Naive B cell (primary cell): ENCODE measurements around the gene HNRNPUL1. TPM values are rescaled to one million over a fixed set of nuclear protein-coding genes. Genes with fewer than 3 reads are reported as not detected.
A peak's percentile ranks its signal among the peaks of the same experiment; 100 is the strongest.

ENCODE experiments used
- ATAC-seq, 2 donors: fragments of 150-1000 bp; cut with Tn5 transposase; 2 replicates each; pipeline ENCODE4 v1.10.0; 2021; ENCODE audit warnings: low read depth in 2 of 2, mild to moderate bottlenecking in 2 of 2, moderate library complexity in 2 of 2
- DNase-seq: peaks from one replicate; pipeline ENCODE4 v3.0.0; 2022
- H3K27ac Mint-ChIP-seq, 6 donors: one replicate each; pipeline ENCODE4 v1.8.0; 2020 to 2022; ENCODE audit warnings: mild to moderate bottlenecking in 6 of 6, mixed read lengths in 6 of 6, moderate library complexity in 5 of 6, inconsistent platforms in 2 of 6
- H3K27me3 Mint-ChIP-seq, 3 donors: one replicate each; pipeline ENCODE4 v1.8.0; 2021 to 2022; ENCODE audit warnings: mixed read lengths in 3 of 3, mild to moderate bottlenecking in 1 of 3
- H3K36me3 Mint-ChIP-seq, 2 donors: one replicate each; pipeline ENCODE4 v1.8.0; 2020 to 2022; ENCODE audit warnings: mixed read lengths in 2 of 2, inconsistent platforms in 1 of 2, mild to moderate bottlenecking in 1 of 2
- H3K4me1 Mint-ChIP-seq, 3 donors: one replicate each; pipeline ENCODE4 v1.8.0; 2020 to 2022; ENCODE audit warnings: mixed read lengths in 3 of 3, inconsistent platforms in 1 of 3, mild to moderate bottlenecking in 1 of 3, moderate library complexity in 1 of 3
- H3K4me3 Mint-ChIP-seq, 8 donors: one replicate each; pipeline ENCODE4 v1.8.0; 2020 to 2022; ENCODE audit warnings: mild to moderate bottlenecking in 8 of 8, mixed read lengths in 8 of 8, moderate library complexity in 8 of 8, inconsistent platforms in 2 of 8
- H3K9me3 Mint-ChIP-seq, 7 donors: one replicate each; pipeline ENCODE4 v1.8.0; 2020 to 2022; ENCODE audit warnings: mixed read lengths in 7 of 7, mild to moderate bottlenecking in 5 of 7, inconsistent platforms in 2 of 7, moderate library complexity in 1 of 7
- polyA plus RNA-seq, 6 donors: library from polyadenylated mRNA; unstranded; fragments of 300-500 nt; fragmentation: Illumina TruSeq; gene quantifications; one replicate each; pipeline ENCODE4 v1.2.3, GENCODE V29; 2021; ENCODE audit warnings: low read depth in 6 of 6

The HNRNPUL1 gene
- polyA plus RNA-seq, 6 donors from 2014 or later: 26.2 to 85.3 (median 54.4) TPM

GRCh38 chr19:41241859-41242258, 22.3 kb upstream of the HNRNPUL1 start:
- peaks cover 0 to 9% (median 0%) of the 10 kb centered on the region in 3 donors for H3K27me3 Mint-ChIP-seq
- H3K4me3 Mint-ChIP-seq: no peak overlapping the region

GRCh38 chr19:41244117-41244516, 20.1 kb upstream of the HNRNPUL1 start:
- no peak for ATAC-seq
- no peaks in the 10 kb centered on the region for H3K4me1 Mint-ChIP-seq

More at GRCh38 chr19:41241859-41242258, 22.3 kb upstream of the HNRNPUL1 start:
- no peaks in the 10 kb centered on the region for H3K36me3 Mint-ChIP-seq
- ATAC-seq (no peak), DNase-seq (no peak)
- H3K27ac Mint-ChIP-seq: no peak overlapping the region
- H3K4me1 Mint-ChIP-seq: no peaks in the 10 kb centered on the region
- H3K9me3 Mint-ChIP-seq: peaks cover 0 to 5% (median 0%) of the 10 kb centered on the region in 7 donors

GRCh38 chr19:41245843-41246242, 18.3 kb upstream of the HNRNPUL1 start:
- Mint-ChIP-seq H3K27me3 (peaks cover 0 to 14% (median 7%) of the 10 kb centered on the region in 3 donors), H3K36me3 (no peaks in the 10 kb centered on the region), H3K4me1 (no peaks in the 10 kb centered on the region), H3K27ac (no peak overlapping the region), H3K9me3 (no peaks in the 10 kb centered on the region), H3K4me3 (no peak overlapping the region)
- DNase-seq (no peak), ATAC-seq (no peak)

More at GRCh38 chr19:41244117-41244516, 20.1 kb upstream of the HNRNPUL1 start:
- Mint-ChIP-seq H3K36me3 (no peaks in the 10 kb centered on the region), H3K9me3 (peaks cover 0 to 5% (median 0%) of the 10 kb centered on the region in 7 donors), H3K27ac (no peak overlapping the region), H3K4me3 (no peak overlapping the region), H3K27me3 (peaks cover 0 to 7% (median 7%) of the 10 kb centered on the region in 3 donors)
- DNase-seq: no peak

GRCh38 chr19:41248895-41249294, 15.3 kb upstream of the HNRNPUL1 start:
- H3K27ac Mint-ChIP-seq: peak overlapping the region in 1 of 6 donors; percentile 75
- H3K9me3 Mint-ChIP-seq: no peaks in the 10 kb centered on the region

GRCh38 chr19:41249707-41250423, 14.3 kb upstream of the HNRNPUL1 start:
- Mint-ChIP-seq H3K9me3 (no peaks in the 10 kb centered on the region), H3K36me3 (no peaks in the 10 kb centered on the region), H3K27me3 (peaks cover 0 to 40% (median 30%) of the 10 kb centered on the region in 3 donors), H3K4me3 (no peak overlapping the region), H3K27ac (peak overlapping the region in 1 of 6 donors; percentile 64), H3K4me1 (no peaks in the 10 kb centered on the region)
- no peak for ATAC-seq
- DNase-seq: no peak

More at GRCh38 chr19:41248895-41249294, 15.3 kb upstream of the HNRNPUL1 start:
- Mint-ChIP-seq H3K4me1 (no peaks in the 10 kb centered on the region), H3K36me3 (no peaks in the 10 kb centered on the region), H3K27me3 (peaks cover 0 to 38% (median 27%) of the 10 kb centered on the region in 3 donors), H3K4me3 (no peak overlapping the region)
- ATAC-seq (no peak), DNase-seq (no peak)

DNA sequence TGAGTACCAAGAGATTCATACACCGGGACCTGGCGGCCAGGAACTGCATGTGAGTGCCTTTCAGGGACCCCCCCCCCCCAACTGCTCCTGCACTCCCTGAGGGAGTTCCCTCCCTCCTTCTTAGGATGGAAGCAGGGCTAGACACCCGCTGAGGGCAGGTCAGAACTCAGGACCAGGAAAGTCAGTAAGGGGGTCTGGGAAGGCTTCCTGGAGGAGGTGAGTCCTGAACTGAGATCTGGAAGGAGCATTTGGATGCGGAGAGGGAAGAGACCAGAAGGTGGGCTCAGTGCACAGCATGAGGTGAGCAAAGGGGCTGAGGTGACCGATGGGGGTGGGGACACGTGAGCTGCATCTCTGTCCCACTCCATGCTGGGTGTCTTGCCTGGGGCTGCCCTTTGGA, 10.5 kb upstream of the HNRNPUL1 start:
- Mint-ChIP-seq H3K27me3 (peaks cover 0 to 33% (median 26%) of the 10 kb centered on the region in 3 donors), H3K36me3 (no peaks in the 10 kb centered on the region), H3K4me3 (no peak overlapping the region), H3K9me3 (no peaks in the 10 kb centered on the region), H3K27ac (no peak overlapping the region), H3K4me1 (no peaks in the 10 kb centered on the region)
- no peak for ATAC-seq
- no peak for DNase-seq

DNA sequence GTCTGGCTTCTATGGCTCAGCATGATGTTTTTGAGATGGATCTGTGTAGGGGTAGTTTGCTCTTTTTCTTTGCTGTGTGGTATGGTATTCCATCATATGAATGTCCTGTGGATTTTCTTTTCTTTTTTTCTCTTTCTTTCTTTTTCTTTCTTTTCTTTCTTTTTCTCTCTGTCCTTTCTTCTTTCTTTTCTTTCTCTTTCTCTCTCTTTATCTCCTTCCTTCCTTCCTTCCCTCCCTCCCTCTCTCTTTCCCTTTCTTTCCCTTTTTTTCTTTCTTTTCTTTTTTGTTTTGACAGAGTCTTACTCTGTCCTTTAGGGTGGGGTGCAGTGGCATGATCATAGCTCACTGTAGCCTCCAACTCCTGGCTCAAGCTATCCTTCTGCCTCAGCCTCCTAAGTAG, 9.0 kb upstream of the HNRNPUL1 start:
- DNase-seq (no peak), ATAC-seq (no peak)
- Mint-ChIP-seq H3K4me3 (no peak overlapping the region), H3K27ac (peak overlapping the region in 2 of 6 donors; percentile 19 to 66), H3K4me1 (no peaks in the 10 kb centered on the region), H3K27me3 (peaks cover 0 to 33% (median 23%) of the 10 kb centered on the region in 3 donors), H3K9me3 (peaks cover 0 to 2% (median 0%) of the 10 kb centered on the region in 7 donors), H3K36me3 (no peaks in the 10 kb centered on the region)

DNA sequence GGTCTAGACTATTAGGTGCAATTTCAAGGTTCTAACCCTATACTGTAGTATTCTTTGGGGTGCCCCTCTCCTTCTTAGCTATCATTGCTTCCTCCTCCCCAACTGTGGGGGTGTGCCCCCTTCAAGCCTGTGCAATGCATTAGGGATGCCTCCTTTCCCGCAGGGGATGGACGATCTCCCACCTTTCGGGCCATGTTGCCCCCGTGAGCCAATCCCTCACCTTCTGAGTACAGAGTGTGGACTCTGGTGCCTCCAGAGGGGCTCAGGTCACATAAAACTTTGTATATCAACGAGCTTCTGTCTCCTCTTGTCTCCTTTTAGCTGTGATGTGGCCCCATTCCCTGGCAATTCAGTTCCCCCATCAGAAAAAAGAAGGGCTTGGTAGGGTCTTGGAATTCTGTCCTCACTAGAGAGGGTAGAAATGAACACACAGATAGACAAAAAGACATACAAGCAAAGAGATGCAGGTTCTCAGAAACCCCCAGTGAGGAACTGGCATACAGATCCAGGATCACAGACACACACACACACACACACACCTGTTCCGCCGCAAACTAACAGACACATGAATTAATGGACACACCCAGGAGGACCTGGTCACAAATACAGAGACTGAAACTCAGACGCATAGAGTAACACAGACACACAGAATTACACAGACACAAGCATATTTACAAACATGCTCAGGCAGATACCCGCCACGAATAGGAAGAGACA, 2.5 kb upstream of the HNRNPUL1 start:
- no peaks in the 10 kb centered on the region for H3K27me3 Mint-ChIP-seq
- H3K27ac Mint-ChIP-seq: peak overlapping the region; percentile 100
- no peaks in the 10 kb centered on the region for H3K36me3 Mint-ChIP-seq
- peak; percentile 7 for DNase-seq
- no peak for ATAC-seq
- peaks cover 30 to 36% (median 32%) of the 10 kb centered on the region in 3 donors for H3K4me1 Mint-ChIP-seq
- peak overlapping the region; percentile 81 to 99 (median 96) for H3K4me3 Mint-ChIP-seq
- peaks cover 0 to 2% (median 0%) of the 10 kb centered on the region in 7 donors for H3K9me3 Mint-ChIP-seq

DNA sequence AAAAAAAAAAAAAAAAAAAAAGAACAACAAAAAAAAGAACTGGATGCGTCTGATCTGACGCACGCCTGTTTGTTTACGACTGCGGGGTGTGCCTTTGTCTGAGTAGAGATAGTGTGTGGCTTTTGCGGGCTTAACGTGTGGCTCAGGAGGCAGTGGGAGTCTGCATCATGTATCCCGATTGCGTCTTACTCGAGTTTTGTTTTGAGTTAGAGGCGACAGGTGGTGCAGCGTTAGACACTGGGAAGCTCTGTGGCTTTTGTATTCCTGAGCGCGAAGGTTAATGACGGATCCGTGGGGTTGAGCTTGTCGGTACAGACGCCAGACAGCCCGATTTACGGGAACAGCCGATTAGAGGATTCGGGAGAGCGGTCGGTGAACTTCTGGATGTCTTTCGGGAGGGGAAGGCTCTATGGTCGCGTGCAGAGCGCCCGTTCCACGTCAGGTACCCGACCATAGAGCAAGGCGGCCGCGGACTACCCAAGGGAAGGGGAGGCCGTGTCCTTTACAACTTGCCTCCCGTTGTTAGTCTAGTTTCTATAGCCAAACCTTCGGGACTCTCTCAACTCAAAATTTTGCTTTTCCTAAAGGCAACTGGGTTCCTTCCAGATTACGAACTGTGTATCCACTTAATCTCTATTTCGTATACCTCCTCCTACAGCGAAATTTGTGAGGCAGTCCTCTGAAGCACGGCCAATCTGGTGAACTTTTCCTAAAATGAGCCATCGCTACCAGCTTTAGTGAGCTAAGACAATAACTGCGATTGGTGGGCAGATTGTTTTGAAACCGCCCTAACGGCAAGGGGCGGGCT, 926 bp upstream of the HNRNPUL1 start:
- H3K36me3 Mint-ChIP-seq: no peaks in the 10 kb centered on the region
- DNase-seq: peak; percentile 83
- peaks cover 0 to 2% (median 0%) of the 10 kb centered on the region in 7 donors for H3K9me3 Mint-ChIP-seq
- H3K27me3 Mint-ChIP-seq: no peaks in the 10 kb centered on the region
- peak overlapping the region; percentile 100 for H3K27ac Mint-ChIP-seq
- peak; percentile 32 to 50 for ATAC-seq
- peak overlapping the region; percentile 81 to 99 (median 96) for H3K4me3 Mint-ChIP-seq
- H3K4me1 Mint-ChIP-seq: peaks cover 41 to 48% (median 45%) of the 10 kb centered on the region in 3 donors

DNA sequence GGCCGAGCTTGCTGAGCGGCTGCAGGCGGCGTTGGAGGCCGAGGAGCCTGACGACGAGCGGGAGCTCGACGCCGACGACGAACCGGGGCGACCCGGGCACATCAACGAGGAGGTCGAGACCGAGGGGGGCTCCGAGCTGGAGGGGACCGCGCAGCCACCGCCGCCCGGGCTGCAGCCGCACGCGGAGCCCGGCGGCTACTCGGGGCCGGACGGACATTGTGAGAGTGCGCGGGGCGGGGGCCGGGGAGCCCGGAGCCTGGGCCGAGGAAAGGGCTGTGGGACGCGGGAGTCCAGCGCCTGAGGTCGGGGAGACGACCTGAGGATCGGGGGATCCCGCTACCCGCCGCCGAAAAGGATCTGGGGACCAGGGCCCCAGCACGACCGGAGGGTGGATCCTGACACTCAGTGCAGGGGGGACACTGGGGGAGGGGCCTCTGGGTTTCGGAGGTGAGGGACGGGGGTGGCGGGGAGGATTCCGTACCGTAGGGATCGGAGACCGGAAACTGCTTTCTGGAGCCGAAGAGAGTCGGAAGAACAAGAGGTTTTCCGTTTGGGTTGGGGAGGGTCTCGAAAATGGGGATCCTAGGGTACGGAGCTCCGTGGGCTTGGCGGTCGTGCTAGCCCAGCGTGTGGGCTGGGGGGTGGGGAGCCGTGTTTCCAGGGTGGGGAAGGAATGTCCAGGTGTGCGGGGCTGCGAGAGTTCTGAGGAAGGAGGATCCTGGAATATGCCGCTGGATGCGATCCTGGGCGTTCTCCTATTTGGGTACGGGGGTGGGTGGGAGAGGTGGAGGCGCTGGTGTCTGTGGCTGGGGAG, 616 bp downstream of the HNRNPUL1 start:
- no peak for DNase-seq
- H3K36me3 Mint-ChIP-seq: no peaks in the 10 kb centered on the region
- peak overlapping the region; percentile 81 to 99 (median 96) for H3K4me3 Mint-ChIP-seq
- H3K4me1 Mint-ChIP-seq: peaks cover 41 to 52% (median 45%) of the 10 kb centered on the region in 3 donors
- H3K27ac Mint-ChIP-seq: peak overlapping the region; percentile 100
- H3K27me3 Mint-ChIP-seq: no peaks in the 10 kb centered on the region
- ATAC-seq: peak; percentile 0 to 2
- H3K9me3 Mint-ChIP-seq: no peaks in the 10 kb centered on the region

GRCh38 chr19:41265395-41266153, 1.4 kb downstream of the HNRNPUL1 start:
- no peak for DNase-seq
- no peaks in the 10 kb centered on the region for H3K9me3 Mint-ChIP-seq

GRCh38 chr19:41269055-41269454, 4.9 kb downstream of the HNRNPUL1 start:
- Mint-ChIP-seq H3K27ac (no peak overlapping the region), H3K4me3 (peak overlapping the region in 1 of 8 donors; percentile 15)

More at GRCh38 chr19:41265395-41266153, 1.4 kb downstream of the HNRNPUL1 start:
- Mint-ChIP-seq H3K27me3 (no peaks in the 10 kb centered on the region), H3K4me3 (peak overlapping the region; percentile 81 to 99 (median 96)), H3K4me1 (peaks cover 41 to 52% (median 45%) of the 10 kb centered on the region in 3 donors), H3K27ac (peak overlapping the region; percentile 96 to 100 (median 99)), H3K36me3 (no peaks in the 10 kb centered on the region)
- ATAC-seq: no peak

More at GRCh38 chr19:41269055-41269454, 4.9 kb downstream of the HNRNPUL1 start:
- H3K9me3 Mint-ChIP-seq: no peaks in the 10 kb centered on the region
- H3K36me3 Mint-ChIP-seq: peaks cover 16 to 32% of the 10 kb centered on the region in 2 donors
- no peaks in the 10 kb centered on the region for H3K27me3 Mint-ChIP-seq
- no peak for ATAC-seq
- DNase-seq: no peak
- H3K4me1 Mint-ChIP-seq: peaks cover 28 to 37% (median 32%) of the 10 kb centered on the region in 3 donors
